Neural cell (in vitro differentiated cells): Measurements from ENCODE around the gene ANKRD33B. TPM values are rescaled to one million over a fixed set of nuclear protein-coding genes. Genes with fewer than 3 reads are reported as not detected.

Experiments
- H2AFZ ChIP-seq: fragments of 200-600, 300-800 bp; sonication (generic), shearing (Covaris generic); 2 replicates; pipeline ENCODE4 v1.6.0; 2014; ENCODE audit warnings: low read depth, mild to moderate bottlenecking, antibody characterized with exemption, low read length, moderate library complexity
- H3F3A ChIP-seq: fragments of 200-600 bp; shearing (Covaris generic); 2 replicates; pipeline ENCODE4 v1.6.1; 2016; ENCODE audit warnings: mild to moderate bottlenecking, moderate library complexity, mixed read lengths, antibody characterized with exemption, low read length; ENCODE audit not compliant: insufficient read depth, poor library complexity, severe bottlenecking
- H3K27ac ChIP-seq: fragments of 200-600, 300-800 bp; sonication (generic), shearing (Covaris generic); 2 replicates; pipeline ENCODE4 v1.5.1; 2014; ENCODE audit warnings: mild to moderate bottlenecking, low read length, moderate library complexity
- H3K27me3 ChIP-seq: fragments of 300-800, 200-600 bp; sonication (generic), shearing (Covaris generic); 2 replicates; pipeline ENCODE4 v1.6.0; 2014; ENCODE audit warnings: mild to moderate bottlenecking, low read depth, low read length, moderate library complexity; ENCODE audit not compliant: insufficient read depth
- H3K36me3 ChIP-seq: fragments of 300-800, 200-600 bp; sonication (generic), shearing (Covaris generic); 2 replicates; pipeline ENCODE4 v1.5.1; 2014; ENCODE audit warnings: mild to moderate bottlenecking, antibody characterized with exemption, low read length, moderate library complexity; ENCODE audit not compliant: insufficient read depth
- H3K4me2 ChIP-seq: fragments of 300-800, 200-600 bp; sonication (generic), shearing (Covaris generic); 2 replicates; pipeline ENCODE4 v1.6.0; 2014; ENCODE audit warnings: mild to moderate bottlenecking, low read length
- H3K4me3 ChIP-seq: fragments of 300-800, 200-600 bp; sonication (generic), shearing (Covaris generic); 2 replicates; pipeline ENCODE4 v1.5.1; 2014; ENCODE audit warnings: mild to moderate bottlenecking, low read length, moderate library complexity
- H3K79me2 ChIP-seq: fragments of 200-600 bp; shearing (Covaris generic); replicated peaks from 2 replicates; pipeline ENCODE4 v1.6.0; 2014; ENCODE audit warnings: mild to moderate bottlenecking, low read length, moderate library complexity; ENCODE audit not compliant: insufficient read depth
- H3K9ac ChIP-seq: fragments of 300-800, 200-600 bp; sonication (generic), shearing (Covaris generic); 2 replicates; pipeline ENCODE4 v1.6.1; 2016; ENCODE audit warnings: mild to moderate bottlenecking, low read length, mixed read lengths
- H3K9me2 ChIP-seq: fragments of 200-600 bp; shearing (Covaris generic); 2 replicates; pipeline ENCODE4 v1.6.1; 2016; ENCODE audit warnings: mild to moderate bottlenecking, low read length, mixed read lengths; ENCODE audit not compliant: insufficient read depth
- H3K9me3 ChIP-seq: fragments of 200-600, 300-800 bp; sonication (generic), shearing (Covaris generic); 2 replicates; pipeline ENCODE4 v1.6.1; 2016; ENCODE audit warnings: mild to moderate bottlenecking, mixed run types, low read length, moderate library complexity, mixed read lengths
- H4K20me1 ChIP-seq: fragments of 200-600 bp; shearing (Covaris generic); 2 replicates; pipeline ENCODE4 v1.6.1; 2016; ENCODE audit warnings: mild to moderate bottlenecking, mixed run types; ENCODE audit not compliant: insufficient read depth
- CTCF ChIP-seq: fragments of 450-650 bp; IDR thresholded peaks from 2 replicates; pipeline ENCODE4 v1.5.1; 2014; ENCODE audit warnings: antibody characterized with exemption, mild to moderate bottlenecking, moderate library complexity; ENCODE audit not compliant: poor library complexity, severe bottlenecking
- EP300 ChIP-seq: fragments of 450-650 bp; conservative IDR thresholded peaks from 2 replicates; pipeline ENCODE4 v1.6.1; 2014; ENCODE audit warnings: antibody characterized with exemption, mild to moderate bottlenecking, moderate library complexity; ENCODE audit not compliant: poor library complexity, severe bottlenecking
- EZH2 ChIP-seq: fragments of 200-600, 300-800 bp; shearing (Covaris generic), sonication (generic); IDR thresholded peaks from 2 replicates; pipeline ENCODE4 v1.6.1; 2014; ENCODE audit warnings: antibody characterized with exemption, low read length, borderline replicate concordance, mild to moderate bottlenecking; ENCODE audit not compliant: insufficient read depth, poor library complexity, severe bottlenecking
- RAD21 ChIP-seq: fragments of 450-650 bp; conservative IDR thresholded peaks from 2 replicates; pipeline ENCODE4 v1.6.1; 2014; ENCODE audit warnings: antibody characterized with exemption, mild to moderate bottlenecking, moderate library complexity
- REST ChIP-seq: IDR thresholded peaks from 2 replicates; pipeline ENCODE4 v1.6.1; 2012; ENCODE audit warnings: borderline replicate concordance
- polyA plus RNA-seq: library from polyadenylated mRNA; depleted of rRNA; stranded (reverse); fragments of >200 nt; gene quantifications from 2 replicates; pipeline ENCODE4 v1.2.3, GENCODE V29; 2014

Gene ANKRD33B
- polyA plus RNA-seq, 1 donor from 2014 or later, result not detected

GRCh38 chr5:10520706-10521105, 43.2 kb upstream of the ANKRD33B start:
- no peak overlapping the region for H3K4me2 ChIP-seq
- no peaks in the 10 kb centered on the region for H4K20me1 ChIP-seq
- H3K27me3 ChIP-seq, result no peaks in the 10 kb centered on the region
- no peak overlapping the region for H3K9ac ChIP-seq
- no peaks in the 10 kb centered on the region for H3K9me3 ChIP-seq
- H2AFZ ChIP-seq, result no peak overlapping the region
- H3K27ac ChIP-seq, result no peak overlapping the region
- H3K79me2 ChIP-seq, result no peaks in the 10 kb centered on the region
- no peaks in the 10 kb centered on the region for H3F3A ChIP-seq
- no peaks in the 10 kb centered on the region for H3K9me2 ChIP-seq
- no peak for TF ChIP-seq EP300
- no peak for TF ChIP-seq CTCF
- no peak for TF ChIP-seq REST
- no peak for TF ChIP-seq RAD21
- TF ChIP-seq EZH2, result no peak
- H3K4me3 ChIP-seq, result no peak overlapping the region
- H3K36me3 ChIP-seq, result no peaks in the 10 kb centered on the region

- Histone ChIP-seq H3K27ac (no peak overlapping the region), H3K4me2 (no peak overlapping the region), H3K79me2 (no peaks in the 10 kb centered on the region), H2AFZ (no peak overlapping the region), H3K9me3 (no peaks in the 10 kb centered on the region), H3K27me3 (no peaks in the 10 kb centered on the region), H3K4me3 (no peak overlapping the region), H3K9me2 (no peaks in the 10 kb centered on the region), H3F3A (no peaks in the 10 kb centered on the region), H3K36me3 (no peaks in the 10 kb centered on the region), H4K20me1 (no peaks in the 10 kb centered on the region), H3K9ac (no peak overlapping the region)
- TF ChIP-seq CTCF (no peak), EP300 (no peak), REST (no peak), RAD21 (no peak)
Observed at GRCh38 chr5:10521466-10522223, 42.2 kb upstream of the ANKRD33B start.
